ENCODE results near the gene PRPF19. TPM values are rescaled to one million over a fixed set of nuclear protein-coding genes. Genes with fewer than 3 reads are reported as not detected.

Gene PRPF19
- total RNA-seq, 4 donors from 2014 or later, result 35.7 to 63.0 (median 57.1) TPM

DNA sequence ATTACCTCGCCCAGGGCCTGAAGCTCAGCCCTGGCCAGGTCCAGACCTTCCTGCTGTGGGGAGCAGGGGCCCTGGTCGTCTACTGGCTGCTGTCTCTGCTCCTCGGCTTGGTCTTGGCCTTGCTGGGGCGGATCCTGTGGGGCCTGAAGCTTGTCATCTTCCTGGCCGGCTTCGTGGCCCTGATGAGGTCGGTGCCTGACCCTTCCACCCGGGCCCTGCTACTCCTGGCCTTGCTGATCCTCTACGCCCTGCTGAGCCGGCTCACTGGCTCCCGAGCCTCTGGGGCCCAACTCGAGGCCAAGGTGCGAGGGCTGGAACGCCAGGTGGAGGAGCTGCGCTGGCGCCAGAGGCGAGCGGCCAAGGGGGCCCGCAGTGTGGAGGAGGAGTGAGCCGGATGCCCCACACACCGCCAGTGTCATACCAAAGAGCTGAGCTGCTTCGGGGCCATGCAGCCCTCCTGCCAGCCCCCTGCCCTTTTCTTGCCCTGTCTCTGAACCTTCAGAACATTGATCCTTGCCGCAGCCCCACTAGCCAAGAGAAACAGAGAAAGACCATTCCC lies 15.5 kb upstream of the PRPF19 start:
- Histone ChIP-seq H3K27me3 (peaks cover 0 to 30% (median 7%) of the 10 kb centered on the region in 4 donors), H3K9me3 (no peaks in the 10 kb centered on the region), H3K36me3 (peaks cover 34 to 45% (median 39%) of the 10 kb centered on the region in 4 donors), H3K27ac (replicated peaks in 1 of 4) (no peak overlapping the region), H3K4me1 (peaks cover 46 to 54% (median 50%) of the 10 kb centered on the region in 4 donors), H3K4me3 (no peak overlapping the region)
- intact Hi-C loops (cut with DNase I), result no loop called here
- TF ChIP-seq EP300 (IDR thresholded peaks at IDR 0.05), result no peak
- no peak for TF ChIP-seq POLR2A (IDR thresholded peaks at IDR 0.05; ENCODE audit: low read depth)
- TF ChIP-seq, protein P1, sequence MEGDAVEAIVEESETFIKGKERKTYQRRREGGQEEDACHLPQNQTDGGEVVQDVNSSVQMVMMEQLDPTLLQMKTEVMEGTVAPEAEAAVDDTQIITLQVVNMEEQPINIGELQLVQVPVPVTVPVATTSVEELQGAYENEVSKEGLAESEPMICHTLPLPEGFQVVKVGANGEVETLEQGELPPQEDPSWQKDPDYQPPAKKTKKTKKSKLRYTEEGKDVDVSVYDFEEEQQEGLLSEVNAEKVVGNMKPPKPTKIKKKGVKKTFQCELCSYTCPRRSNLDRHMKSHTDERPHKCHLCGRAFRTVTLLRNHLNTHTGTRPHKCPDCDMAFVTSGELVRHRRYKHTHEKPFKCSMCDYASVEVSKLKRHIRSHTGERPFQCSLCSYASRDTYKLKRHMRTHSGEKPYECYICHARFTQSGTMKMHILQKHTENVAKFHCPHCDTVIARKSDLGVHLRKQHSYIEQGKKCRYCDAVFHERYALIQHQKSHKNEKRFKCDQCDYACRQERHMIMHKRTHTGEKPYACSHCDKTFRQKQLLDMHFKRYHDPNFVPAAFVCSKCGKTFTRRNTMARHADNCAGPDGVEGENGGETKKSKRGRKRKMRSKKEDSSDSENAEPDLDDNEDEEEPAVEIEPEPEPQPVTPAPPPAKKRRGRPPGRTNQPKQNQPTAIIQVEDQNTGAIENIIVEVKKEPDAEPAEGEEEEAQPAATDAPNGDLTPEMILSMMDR (IDR thresholded peaks at IDR 0.05), result no peak
- no peak for TF ChIP-seq POLR2AphosphoS5 (IDR thresholded peaks at IDR 0.05)
- no peak for DNase-seq (ENCODE audit: extremely low spot score)
- WGBS, result 80% methylated on average over 21 of the region's 23 CpGs

DNA sequence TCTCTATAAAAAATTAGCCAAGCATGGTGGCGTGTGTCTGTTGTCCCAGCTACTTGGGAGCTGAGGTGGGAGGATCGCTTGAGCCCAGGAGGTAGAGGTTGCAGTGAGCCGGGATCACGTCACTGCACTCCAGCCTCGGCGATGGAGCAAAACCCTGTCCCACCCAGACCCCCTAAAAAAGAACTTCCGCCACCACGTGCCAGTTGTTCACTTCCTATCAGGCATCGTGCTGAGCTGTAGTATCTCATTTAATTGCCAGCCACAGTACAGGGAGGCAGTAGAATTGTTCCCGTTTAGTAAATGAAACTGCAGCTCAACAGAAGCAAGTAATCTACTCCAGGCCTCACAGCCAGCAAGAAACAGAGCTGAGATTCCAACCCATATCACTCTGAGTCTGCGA lies 14.9 kb upstream of the PRPF19 start:
- Histone ChIP-seq H3K27ac (replicated peaks in 1 of 4) (no peak overlapping the region), H3K9me3 (no peaks in the 10 kb centered on the region), H3K36me3 (peaks cover 34 to 48% (median 39%) of the 10 kb centered on the region in 4 donors), H3K27me3 (peaks cover 0 to 25% (median 7%) of the 10 kb centered on the region in 4 donors), H3K4me1 (peaks cover 52 to 60% (median 56%) of the 10 kb centered on the region in 4 donors), H3K4me3 (no peak overlapping the region)
- TF ChIP-seq POLR2A (IDR thresholded peaks at IDR 0.05; ENCODE audit: low read depth) (no peak), EP300 (IDR thresholded peaks at IDR 0.05) (no peak), POLR2AphosphoS5 (IDR thresholded peaks at IDR 0.05) (no peak)
- TF ChIP-seq, protein P1 (IDR thresholded peaks at IDR 0.05), result no peak
- intact Hi-C loops (cut with DNase I), result no loop called here
- whole genome bisulfite sequencing, result 93% methylated on average over 11 of the region's 11 CpGs
- DNase-seq (ENCODE audit: extremely low spot score), result no peak

DNA sequence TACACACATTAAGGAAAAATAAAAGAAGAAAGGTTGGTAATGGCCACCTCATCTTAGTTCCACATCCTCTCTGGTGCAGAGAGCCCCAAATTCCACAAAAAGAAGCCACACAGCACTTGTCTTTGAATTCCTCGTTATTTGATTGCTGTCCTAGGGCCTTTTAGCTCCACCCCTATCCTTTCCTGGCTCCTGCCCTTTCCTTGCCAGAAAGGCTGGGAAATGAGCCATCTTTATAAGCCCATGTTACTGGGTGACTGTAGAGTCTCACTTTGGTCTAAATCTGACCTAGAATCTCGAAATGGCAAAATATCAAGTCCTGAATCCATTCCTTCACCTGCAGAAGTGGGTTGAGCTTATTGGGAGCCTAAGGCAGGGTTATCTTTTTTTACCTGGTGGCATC lies 13.6 kb upstream of the PRPF19 start:
- intact Hi-C loops (cut with DNase I), result no loop called here
- TF ChIP-seq POLR2AphosphoS5 (IDR thresholded peaks at IDR 0.05), result no peak
- TF ChIP-seq, protein P1 (IDR thresholded peaks at IDR 0.05), result no peak
- no peak for TF ChIP-seq POLR2A (IDR thresholded peaks at IDR 0.05; ENCODE audit: low read depth)
- no peak for TF ChIP-seq EP300 (IDR thresholded peaks at IDR 0.05)
- Histone ChIP-seq H3K36me3 (peaks cover 34 to 48% (median 39%) of the 10 kb centered on the region in 4 donors), H3K27me3 (peaks cover 0 to 19% (median 5%) of the 10 kb centered on the region in 4 donors), H3K27ac (replicated peaks in 1 of 4) (no peak overlapping the region), H3K4me3 (no peak overlapping the region), H3K9me3 (no peaks in the 10 kb centered on the region), H3K4me1 (peaks cover 58 to 67% (median 61%) of the 10 kb centered on the region in 4 donors)
- no peak for DNase-seq (ENCODE audit: extremely low spot score)
- WGBS, result 63% methylated on average over 2 of the region's 2 CpGs

DNA sequence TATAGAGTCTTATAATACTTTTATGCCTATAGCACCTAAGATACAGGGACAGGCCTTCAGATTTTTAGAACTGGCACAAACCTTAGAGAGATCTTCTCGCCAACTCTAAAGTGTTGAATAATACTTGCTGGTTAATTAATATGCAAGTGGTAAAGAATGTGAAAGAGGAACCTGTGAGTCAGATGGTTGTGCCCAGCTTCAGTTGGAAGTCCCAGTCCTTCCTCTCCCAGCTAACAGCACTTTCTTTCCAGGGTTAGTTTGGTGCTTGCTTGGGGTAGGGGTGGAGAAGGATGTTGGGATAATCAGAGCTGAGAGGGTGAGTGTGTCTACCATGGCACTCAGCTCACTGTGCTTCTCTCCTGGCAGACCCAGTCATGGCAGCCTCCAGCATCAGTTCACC lies 12.9 kb upstream of the PRPF19 start:
- H3K27me3 ChIP-seq, result peaks cover 0 to 13% (median 0%) of the 10 kb centered on the region in 4 donors
- intact Hi-C loops (cut with DNase I), result no loop called here
- no peaks in the 10 kb centered on the region for H3K9me3 ChIP-seq
- TF ChIP-seq EP300 (IDR thresholded peaks at IDR 0.05) (no peak), POLR2AphosphoS5 (IDR thresholded peaks at IDR 0.05) (no peak), POLR2A (IDR thresholded peaks at IDR 0.05; ENCODE audit: low read depth) (no peak)
- TF ChIP-seq, protein P1 (IDR thresholded peaks at IDR 0.05), result no peak
- H3K27ac ChIP-seq (replicated peaks in 1 of 4), result no peak overlapping the region
- no peak overlapping the region for H3K4me3 ChIP-seq
- 83% methylated on average over 1 of the region's 1 CpG for WGBS
- DNase-seq (ENCODE audit: extremely low spot score), result no peak
- peaks cover 52 to 65% (median 56%) of the 10 kb centered on the region in 4 donors for H3K4me1 ChIP-seq
- peaks cover 34 to 48% (median 39%) of the 10 kb centered on the region in 4 donors for H3K36me3 ChIP-seq

DNA sequence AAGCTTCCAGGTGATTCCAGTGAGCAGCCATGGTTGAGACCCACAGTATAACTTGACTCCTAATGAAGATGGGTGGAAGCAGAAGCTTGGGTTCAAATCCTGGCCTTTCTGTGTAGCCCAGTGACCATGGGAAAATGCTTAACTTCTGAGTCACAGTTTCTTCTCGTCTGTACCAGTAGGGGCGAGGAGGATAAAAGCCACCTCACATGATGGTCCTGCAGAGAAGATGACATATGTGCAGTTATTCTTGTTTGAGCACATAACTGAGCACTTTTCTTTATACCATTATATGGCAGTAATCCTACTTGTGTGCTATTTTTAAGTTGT lies 12.5 kb upstream of the PRPF19 start:
- 53% methylated on average over 2 of the region's 2 CpGs for WGBS
- Histone ChIP-seq H3K4me1 (peaks cover 48 to 61% (median 53%) of the 10 kb centered on the region in 4 donors), H3K4me3 (no peak overlapping the region), H3K9me3 (no peaks in the 10 kb centered on the region), H3K27ac (replicated peaks in 1 of 4) (no peak overlapping the region), H3K36me3 (peaks cover 34 to 48% (median 39%) of the 10 kb centered on the region in 4 donors), H3K27me3 (peaks cover 0 to 8% (median 0%) of the 10 kb centered on the region in 4 donors)
- TF ChIP-seq, protein P1 (IDR thresholded peaks at IDR 0.05), result no peak
- TF ChIP-seq POLR2AphosphoS5 (IDR thresholded peaks at IDR 0.05) (no peak), POLR2A (IDR thresholded peaks at IDR 0.05; ENCODE audit: low read depth) (no peak), EP300 (IDR thresholded peaks at IDR 0.05) (no peak)
- no peak for DNase-seq (ENCODE audit: extremely low spot score)
- intact Hi-C loops (cut with DNase I), result no loop called here

All from esophagus muscularis mucosa (tissue), 4 donors.